ENCODE data around the gene LIPT1. TPM values are rescaled to one million over a fixed set of nuclear protein-coding genes. Genes with fewer than 3 reads are reported as not detected.

Gene LIPT1
- total and polyA plus RNA-seq, 2 donors from 2014 or later, result 10.3 to 12.2 TPM

DNA sequence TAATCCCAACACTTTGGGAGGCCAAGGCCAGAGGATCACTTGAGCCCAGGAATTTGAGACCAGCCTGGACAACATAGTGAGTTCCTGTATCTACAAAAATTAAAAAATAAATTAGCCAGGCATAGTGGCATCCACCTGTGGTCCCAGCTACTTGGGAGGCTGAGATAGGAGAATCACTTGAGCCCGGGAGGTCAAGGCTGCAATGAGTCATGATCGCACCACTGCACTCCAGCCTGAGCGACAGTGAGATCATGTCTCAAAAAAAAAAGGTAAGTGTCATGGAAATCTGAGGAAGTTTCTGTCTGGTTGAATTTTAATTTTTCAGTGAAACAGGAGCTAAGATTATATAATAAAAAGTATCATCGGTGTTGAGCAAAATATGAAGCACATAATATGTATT lies 15.8 kb upstream of the LIPT1 start:
- Histone ChIP-seq H3K9ac (ENCODE audit: low read length in 3 of 3) (no peak overlapping the region), H3K27ac (ENCODE audit: low read depth in 2 of 2, low read length in 2 of 2) (no peak overlapping the region), H3K4me3 (ENCODE audit: low read length in 3 of 3) (no peak overlapping the region), H3K27me3 (ENCODE audit: control insufficient read depth, insufficient read depth, low read length) (no peaks in the 10 kb centered on the region), H3K4me1 (ENCODE audit: control insufficient read depth in 2 of 3, insufficient read depth in 2 of 3, low read depth in 1 of 3, low read length in 3 of 3) (peaks cover 0 to 5% (median 0%) of the 10 kb centered on the region in 3 donors), H3K36me3 (ENCODE audit: control insufficient read depth in 2 of 3, insufficient read depth in 3 of 3, low read length in 3 of 3) (no peaks in the 10 kb centered on the region), H3K9me3 (ENCODE audit: control insufficient read depth in 2 of 3, insufficient read depth in 1 of 3, low read length in 3 of 3) (no peaks in the 10 kb centered on the region)
- FAIRE-seq (no peak), DNase-seq (no peak)
- intact Hi-C loops (cut with DNase I), result no loop called here
- TF ChIP-seq, protein P1, sequence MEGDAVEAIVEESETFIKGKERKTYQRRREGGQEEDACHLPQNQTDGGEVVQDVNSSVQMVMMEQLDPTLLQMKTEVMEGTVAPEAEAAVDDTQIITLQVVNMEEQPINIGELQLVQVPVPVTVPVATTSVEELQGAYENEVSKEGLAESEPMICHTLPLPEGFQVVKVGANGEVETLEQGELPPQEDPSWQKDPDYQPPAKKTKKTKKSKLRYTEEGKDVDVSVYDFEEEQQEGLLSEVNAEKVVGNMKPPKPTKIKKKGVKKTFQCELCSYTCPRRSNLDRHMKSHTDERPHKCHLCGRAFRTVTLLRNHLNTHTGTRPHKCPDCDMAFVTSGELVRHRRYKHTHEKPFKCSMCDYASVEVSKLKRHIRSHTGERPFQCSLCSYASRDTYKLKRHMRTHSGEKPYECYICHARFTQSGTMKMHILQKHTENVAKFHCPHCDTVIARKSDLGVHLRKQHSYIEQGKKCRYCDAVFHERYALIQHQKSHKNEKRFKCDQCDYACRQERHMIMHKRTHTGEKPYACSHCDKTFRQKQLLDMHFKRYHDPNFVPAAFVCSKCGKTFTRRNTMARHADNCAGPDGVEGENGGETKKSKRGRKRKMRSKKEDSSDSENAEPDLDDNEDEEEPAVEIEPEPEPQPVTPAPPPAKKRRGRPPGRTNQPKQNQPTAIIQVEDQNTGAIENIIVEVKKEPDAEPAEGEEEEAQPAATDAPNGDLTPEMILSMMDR (IDR thresholded peaks at IDR 0.05; ENCODE audit: borderline replicate concordance, extremely low read depth, insufficient read depth), result no peak

DNA sequence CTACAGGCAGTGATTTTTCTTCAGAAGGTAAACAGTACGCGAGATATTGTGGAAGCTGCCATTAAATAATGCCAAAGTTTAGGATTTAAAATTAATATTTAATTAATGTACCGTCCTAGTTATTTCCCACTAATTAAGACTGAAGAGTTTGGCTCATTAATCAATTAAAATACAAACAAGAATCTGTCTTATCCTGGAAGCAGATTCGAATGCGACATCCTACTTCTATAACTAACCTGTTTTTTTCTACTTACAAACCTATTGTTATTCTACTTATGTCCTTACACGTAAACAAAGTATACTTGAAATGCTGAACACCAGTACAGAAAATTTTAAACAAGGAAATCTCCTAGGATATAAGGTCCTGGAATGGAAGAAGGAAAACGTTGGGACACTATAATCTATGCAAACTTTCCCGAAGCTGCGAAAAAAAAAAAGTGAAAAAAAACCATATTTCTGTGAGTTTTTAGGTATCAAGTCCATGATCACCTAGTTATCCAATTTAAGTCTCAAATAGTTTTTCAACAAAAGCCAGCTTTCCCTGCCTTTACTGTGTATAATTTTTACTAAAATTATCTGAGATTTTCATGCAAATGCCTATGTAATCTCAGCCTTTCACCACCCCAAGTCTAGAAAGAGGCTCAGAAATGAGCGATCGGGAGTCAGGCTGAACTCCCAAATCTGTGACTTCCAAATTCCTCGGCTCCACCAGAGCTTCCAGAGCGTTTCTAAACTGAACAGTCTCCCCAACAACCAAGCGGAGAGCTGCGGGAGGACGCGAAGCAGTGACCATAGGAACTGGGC lies 14.5 kb upstream of the LIPT1 start:
- Histone ChIP-seq H3K27me3 (ENCODE audit: control insufficient read depth, insufficient read depth, low read length) (no peaks in the 10 kb centered on the region), H3K36me3 (ENCODE audit: control insufficient read depth in 2 of 3, insufficient read depth in 3 of 3, low read length in 3 of 3) (no peaks in the 10 kb centered on the region), H3K4me1 (ENCODE audit: control insufficient read depth in 2 of 3, insufficient read depth in 2 of 3, low read depth in 1 of 3, low read length in 3 of 3) (peaks cover 0 to 5% (median 0%) of the 10 kb centered on the region in 3 donors), H3K4me3 (ENCODE audit: low read length in 3 of 3) (peak overlapping the region; percentile 79 to 83 (median 82)), H3K9ac (ENCODE audit: low read length in 3 of 3) (peak overlapping the region; percentile 30 to 72 (median 56)), H3K9me3 (ENCODE audit: control insufficient read depth in 2 of 3, insufficient read depth in 1 of 3, low read length in 3 of 3) (no peaks in the 10 kb centered on the region), H3K27ac (ENCODE audit: low read depth in 2 of 2, low read length in 2 of 2) (peak overlapping the region; percentile 92 to 95)
- intact Hi-C loops (cut with DNase I), result no loop called here
- FAIRE-seq (no peak), DNase-seq (no peak)
- TF ChIP-seq, protein P1 (IDR thresholded peaks at IDR 0.05; ENCODE audit: borderline replicate concordance, extremely low read depth, insufficient read depth), result no peak

DNA sequence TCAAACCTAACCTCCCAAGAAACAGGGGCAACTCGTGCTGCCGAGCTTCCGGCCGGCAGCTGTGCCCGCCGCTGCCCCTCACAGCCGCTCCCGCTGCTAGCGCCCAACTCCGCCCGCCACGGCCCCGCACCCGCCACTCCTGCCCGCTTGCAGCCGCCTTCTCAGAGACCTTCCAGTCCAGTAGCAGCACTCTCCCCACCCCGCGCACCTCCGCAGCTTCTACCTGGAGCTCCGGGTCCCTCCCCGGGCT lies 14.0 kb upstream of the LIPT1 start:
- Histone ChIP-seq H3K27me3 (ENCODE audit: control insufficient read depth, insufficient read depth, low read length) (no peaks in the 10 kb centered on the region), H3K4me1 (ENCODE audit: control insufficient read depth in 2 of 3, insufficient read depth in 2 of 3, low read depth in 1 of 3, low read length in 3 of 3) (peaks cover 0 to 5% (median 0%) of the 10 kb centered on the region in 3 donors), H3K27ac (ENCODE audit: low read depth in 2 of 2, low read length in 2 of 2) (peak overlapping the region; percentile 92 to 95), H3K9me3 (ENCODE audit: control insufficient read depth in 2 of 3, insufficient read depth in 1 of 3, low read length in 3 of 3) (no peaks in the 10 kb centered on the region), H3K9ac (ENCODE audit: low read length in 3 of 3) (peak overlapping the region; percentile 30 to 72 (median 56)), H3K36me3 (ENCODE audit: control insufficient read depth in 2 of 3, insufficient read depth in 3 of 3, low read length in 3 of 3) (no peaks in the 10 kb centered on the region), H3K4me3 (ENCODE audit: low read length in 3 of 3) (peak overlapping the region; percentile 79 to 83 (median 82))
- DNase-seq, result peak in 2 of 5 donors; percentile 81 to 84
- no peak for FAIRE-seq
- TF ChIP-seq, protein P1 (IDR thresholded peaks at IDR 0.05; ENCODE audit: borderline replicate concordance, extremely low read depth, insufficient read depth), result no peak
- intact Hi-C loops (cut with DNase I), result no loop called here

Data from kidney (tissue), 14 donors.